ENCODE measurements around the gene KDM6A.
"Not testable (repeated sequence)": the region's sequence is repeated elsewhere in the genome, so short reads cannot be mapped to it uniquely, and the experiment has no call there.

Gene KDM6A

DNA sequence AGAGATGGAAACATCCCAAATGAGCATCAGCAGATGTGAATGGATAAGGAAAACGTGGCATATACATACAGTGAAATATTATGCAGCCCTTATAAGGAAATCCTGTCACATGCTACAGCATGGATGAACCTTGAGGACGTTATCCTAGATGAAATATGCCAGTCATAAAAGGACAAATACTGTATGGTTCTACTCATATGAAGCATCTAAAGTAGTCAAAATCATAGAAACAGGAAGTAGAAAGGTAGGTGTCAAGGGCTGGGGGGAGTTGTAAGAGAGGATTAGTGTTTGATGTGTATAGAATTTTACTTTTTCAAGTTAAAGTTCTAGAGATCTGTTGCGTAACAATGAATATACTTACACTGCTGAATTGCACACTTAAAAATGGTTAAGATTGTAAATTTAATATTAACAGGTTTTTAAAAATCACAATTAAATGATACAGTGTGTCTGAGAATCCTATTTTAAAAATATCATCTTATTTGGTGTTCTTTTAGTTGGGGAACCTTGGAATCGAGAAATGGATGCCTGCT is 58.5 kb downstream of the KDM6A start:
- DNase-seq = no peak

DNA sequence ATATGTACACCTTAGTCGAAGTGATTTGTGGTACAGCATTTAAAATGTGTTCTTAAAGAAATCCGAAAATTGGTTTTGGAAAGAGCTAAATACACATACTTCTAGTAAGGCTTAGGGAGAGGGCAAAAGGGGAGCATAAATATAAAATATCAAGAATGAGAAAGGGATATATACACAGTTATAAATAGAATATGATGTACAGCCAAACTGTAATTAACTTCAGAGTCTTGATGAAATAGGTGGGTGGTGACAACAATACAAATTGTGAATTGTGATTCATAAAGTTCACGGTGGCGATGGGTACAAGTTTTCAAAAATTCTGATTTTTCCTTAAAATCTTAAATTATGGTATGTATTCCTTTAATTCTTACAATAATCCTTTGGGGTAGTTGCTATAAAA is 62.2 kb downstream of the KDM6A start:
- DNase-seq = no peak

DNA sequence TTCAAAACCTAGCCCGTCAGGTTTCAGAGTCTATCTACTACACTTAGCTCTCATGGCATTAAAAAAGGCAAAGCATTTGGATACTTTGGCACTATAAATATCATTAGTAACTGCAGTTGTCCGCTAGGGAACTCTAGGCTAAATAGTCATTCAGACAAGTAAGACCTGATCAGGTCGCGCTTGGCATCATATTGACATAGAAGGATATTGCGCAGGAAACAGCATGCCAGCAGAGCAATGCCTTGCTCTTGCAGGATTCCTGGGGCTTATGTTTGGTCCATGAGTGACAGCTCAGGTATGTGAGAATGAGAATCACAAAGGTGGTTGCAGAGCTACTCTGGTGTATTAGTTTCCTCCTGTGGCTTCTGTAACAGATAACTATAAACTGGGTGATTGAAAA is 62.7 kb downstream of the KDM6A start:
- no peak for DNase-seq

DNA sequence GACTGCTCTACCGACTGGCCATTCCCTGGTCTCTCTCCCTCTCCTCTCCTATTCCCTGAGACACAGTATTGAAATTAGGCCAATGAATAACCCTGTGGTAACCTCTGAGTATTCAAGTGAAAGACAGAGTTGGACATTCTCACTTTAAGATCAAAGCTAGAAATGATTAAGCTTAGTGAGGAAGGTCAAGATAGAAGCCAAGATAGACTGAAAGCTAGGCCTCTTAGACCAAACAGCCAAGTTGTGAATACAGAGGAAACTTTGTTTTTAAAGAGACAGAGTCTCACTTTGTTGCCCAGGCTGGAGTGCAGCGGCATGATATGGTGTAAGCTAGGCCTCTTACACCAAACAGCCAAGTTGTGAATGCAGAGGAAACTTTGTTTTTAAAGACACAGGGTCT is 64.6 kb downstream of the KDM6A start:
- no peak for DNase-seq

DNA sequence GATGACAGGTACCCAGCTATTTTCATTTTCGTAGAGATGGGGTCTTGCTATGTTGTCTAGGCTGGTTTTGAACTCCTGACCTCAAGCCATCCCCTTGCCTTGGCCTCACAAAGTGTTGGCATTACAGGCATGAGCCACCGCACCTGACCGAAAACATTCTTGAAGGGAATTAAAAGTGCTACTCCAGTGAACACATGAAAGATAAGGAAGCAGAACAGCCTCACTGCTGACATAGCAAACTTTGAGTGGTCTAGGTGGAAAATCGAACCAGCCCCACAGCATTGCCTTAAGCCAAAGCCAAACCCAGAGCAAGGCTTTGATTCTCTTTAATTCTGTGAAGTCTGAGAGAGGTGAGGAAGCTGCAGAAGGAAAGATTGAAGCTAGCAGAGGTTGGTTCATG is 65.1 kb downstream of the KDM6A start:
- no peak for DNase-seq

DNA sequence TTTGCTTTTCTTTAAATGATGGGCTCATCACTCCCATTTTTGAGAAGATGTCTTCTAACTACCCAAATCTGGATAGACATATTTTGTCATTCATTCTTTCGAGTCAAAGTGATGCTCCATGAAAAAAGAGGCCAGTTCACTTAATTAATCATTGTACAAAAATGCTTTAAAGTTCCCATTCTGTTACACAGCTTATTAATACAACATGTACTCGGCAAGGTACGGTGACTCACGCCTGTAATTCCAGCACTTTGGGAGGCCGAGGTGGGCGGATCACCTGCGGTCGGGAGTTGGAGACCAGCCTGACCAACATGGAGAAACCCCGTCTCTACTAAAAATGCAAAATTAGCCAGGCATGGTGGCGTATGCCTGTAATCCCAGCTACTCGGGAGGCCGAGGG is 67.6 kb downstream of the KDM6A start:
- not testable (repeated sequence) for DNase-seq

DNA sequence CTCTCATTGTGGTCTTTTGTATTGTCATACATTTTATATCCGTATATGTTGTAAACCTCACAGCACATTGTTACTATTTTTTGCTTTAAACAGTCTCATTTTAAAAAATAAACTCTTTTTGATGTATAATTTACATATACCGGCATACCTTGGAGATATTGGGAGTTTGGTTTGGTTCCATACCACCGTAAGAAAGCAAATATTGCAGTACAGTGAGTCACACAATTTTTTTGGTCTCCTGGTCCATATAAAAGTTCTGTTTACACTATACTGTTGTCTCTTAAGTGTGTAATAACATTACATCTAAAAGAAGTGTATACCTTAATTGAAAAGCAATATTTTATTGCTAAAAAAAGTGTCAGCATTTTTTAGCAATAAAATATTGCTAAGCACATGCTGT is 70.0 kb downstream of the KDM6A start:
- no peak for DNase-seq

DNA sequence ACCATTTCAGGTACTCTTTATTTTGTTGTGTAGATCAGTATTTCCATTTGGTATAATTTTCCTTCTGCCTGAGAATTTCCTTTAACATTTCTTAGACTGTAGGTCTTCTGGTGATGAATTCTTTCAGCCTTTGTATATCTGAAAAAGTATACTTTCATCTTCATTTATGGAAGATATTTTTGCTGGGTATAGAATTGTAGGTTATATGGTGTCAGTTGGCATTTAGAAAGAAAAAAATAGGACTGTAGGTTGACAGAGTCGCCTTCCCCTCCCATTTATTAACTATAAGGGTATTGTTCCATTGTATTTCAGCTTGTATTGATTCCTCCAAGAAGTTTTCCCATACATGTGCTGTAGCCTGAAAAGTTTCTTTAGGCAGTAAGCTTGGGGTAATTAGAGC is 71.9 kb downstream of the KDM6A start:
- no peak for DNase-seq

DNA sequence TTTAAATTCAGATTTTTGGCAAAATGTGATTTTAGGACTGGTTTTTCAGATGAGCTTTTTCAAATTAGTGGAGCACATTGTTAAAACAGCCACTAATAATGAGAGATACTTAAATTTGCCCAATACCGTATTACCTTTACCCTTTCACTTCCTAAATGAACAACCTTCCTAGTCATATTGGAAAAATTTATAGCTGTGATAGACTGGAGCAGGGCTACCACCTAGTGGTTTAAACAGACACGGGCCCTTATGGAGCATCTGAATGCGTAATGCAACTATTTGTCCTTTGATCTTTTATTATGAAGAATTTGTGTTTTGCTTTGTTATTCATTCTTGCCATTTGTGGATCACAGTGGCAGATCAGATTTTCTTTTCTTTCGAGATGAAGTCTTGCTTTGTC is 72.7 kb downstream of the KDM6A start:
- DNase-seq = no peak

DNA sequence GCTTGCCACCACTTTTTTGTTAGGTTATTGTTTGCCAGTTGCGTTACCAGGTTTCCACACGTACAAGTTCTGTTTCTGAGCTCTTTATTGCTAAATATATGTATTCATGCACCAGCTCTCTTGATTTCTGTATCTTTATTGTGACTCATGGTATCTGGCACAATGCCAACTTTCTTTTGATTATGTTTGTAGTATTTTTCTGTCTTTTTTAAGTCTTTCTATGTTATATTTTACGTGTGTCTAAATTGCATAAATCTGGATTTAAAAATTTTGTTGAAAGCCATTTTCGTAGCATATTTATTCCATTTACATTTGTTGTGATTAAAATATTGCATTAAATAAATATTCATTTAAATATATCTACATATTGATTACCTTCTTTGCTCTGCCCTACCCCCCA is 73.8 kb downstream of the KDM6A start:
- DNase-seq = no peak

DNA sequence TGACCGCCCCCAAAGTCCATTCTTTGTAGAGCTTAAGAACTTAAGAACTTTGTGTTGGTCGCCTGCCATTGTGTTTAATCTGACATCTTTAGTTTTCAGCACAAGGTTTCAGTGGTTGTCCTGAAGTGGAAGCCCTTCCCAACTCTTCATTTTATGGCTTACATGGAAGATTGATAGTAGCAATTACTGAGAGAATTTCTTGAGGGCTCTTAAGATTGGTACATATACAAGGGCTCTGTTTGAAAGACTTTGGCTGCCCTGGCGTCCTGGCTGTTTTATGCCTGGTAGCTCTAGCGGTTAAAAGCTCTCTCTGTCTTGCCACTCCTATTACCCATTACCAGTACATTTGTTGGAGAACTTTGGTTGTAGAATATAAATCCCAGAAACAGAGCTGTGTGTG is 75.0 kb downstream of the KDM6A start:
- no peak for DNase-seq

DNA sequence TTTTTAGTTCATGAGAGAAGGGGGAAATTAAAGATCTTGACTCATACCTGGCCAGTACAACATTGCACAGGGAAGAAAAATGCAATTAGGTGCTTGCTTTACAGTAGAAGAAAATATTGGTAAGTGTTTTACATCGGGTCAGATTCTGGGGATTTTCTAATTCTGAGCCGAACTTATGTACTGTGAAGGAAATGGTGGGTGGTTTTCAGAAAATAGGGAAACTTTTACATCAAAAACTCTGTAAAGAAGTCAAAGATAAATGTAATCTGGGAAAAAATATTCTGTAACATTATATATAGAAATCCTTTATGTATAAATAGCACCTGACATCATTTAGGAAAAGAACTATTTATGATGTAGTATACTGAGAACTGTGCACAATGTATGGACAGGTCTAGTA is 75.4 kb downstream of the KDM6A start:
- no peak for DNase-seq

DNA sequence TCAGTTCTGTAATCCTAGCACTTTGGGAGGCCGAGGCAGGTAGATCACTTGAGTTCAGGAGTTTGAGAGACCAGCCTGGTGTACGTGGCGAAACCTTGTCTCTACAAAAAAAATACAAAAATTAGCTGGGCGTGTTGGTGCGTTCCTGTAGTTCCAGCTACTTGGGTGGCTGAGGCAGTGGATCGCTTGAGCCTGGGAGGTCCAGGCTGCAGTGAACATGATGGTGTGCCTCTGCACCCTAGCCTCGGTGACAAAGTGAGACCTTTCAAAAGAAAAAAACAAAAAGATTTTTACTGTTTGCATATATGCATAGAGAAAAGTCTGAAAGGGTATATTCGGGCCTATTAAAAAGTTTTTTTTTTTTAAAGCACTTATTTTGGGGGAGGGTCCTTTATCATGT is 76.1 kb downstream of the KDM6A start:
- no peak for DNase-seq

DNA sequence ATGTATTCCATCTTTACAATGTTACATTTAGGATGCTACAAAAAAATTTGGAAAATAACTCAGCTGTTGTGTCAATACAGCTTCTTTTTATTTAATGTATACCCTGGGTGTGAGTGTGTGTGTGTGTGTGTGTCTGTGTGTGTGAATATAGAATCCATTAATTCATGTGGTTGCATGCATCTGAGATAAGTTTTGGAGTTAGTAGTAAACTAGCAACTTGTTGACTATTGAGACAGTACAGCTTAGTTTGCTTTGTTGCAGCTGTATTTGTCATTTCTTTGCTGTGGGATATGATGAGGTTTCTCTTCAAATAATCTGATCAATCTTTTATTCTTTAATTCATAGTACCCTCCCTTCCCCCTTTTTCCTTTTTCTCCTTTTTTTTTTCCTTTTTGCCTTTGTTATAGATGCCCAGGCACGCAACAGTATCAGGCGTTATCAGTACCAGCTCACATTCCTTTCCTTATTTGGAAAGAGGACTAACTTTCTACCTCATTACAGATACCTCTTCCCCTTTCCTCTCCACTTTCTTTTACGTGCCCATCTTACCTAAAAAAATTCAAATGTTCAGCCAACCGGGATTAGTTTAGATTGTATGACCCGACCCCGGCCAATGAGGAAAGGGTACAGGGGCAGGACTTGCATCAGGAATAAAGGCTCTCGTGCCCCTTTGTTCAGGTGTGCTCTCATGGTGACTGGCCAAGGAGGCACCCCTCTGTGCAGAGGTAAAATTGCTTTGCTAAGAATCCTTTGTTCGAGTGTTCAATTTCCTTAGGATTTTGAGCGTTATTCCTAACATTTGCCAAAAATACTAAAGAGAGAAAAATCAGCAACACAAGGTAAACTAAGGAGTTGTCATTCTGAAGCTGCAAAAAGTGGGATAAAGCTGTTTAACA is 77.7 kb downstream of the KDM6A start:
- DNase-seq = not testable (repeated sequence)

DNA sequence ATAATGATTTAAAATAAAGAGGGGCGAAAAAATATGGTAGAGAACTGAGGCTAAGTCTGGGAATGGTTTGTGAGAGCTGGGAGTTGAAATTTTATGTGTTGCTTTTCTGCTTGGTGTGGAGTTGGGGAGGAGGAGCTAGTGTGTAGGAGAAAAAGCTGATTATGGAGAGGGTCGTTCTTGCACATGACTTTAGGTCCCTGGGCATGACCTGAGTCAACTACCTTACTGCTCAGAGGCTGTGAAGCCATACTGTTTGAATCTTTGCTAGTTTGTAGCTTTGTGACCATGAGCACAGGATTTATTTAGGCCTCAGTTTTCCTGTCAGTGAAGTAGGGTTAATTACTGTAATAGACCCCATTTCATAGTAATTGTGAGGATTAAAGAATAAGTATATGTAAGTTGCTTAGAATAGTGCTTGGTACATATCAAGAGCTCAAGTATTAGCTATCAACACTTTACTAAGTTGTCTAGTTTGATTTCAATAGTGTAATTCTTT is 78.6 kb downstream of the KDM6A start:
- no peak for DNase-seq

DNA sequence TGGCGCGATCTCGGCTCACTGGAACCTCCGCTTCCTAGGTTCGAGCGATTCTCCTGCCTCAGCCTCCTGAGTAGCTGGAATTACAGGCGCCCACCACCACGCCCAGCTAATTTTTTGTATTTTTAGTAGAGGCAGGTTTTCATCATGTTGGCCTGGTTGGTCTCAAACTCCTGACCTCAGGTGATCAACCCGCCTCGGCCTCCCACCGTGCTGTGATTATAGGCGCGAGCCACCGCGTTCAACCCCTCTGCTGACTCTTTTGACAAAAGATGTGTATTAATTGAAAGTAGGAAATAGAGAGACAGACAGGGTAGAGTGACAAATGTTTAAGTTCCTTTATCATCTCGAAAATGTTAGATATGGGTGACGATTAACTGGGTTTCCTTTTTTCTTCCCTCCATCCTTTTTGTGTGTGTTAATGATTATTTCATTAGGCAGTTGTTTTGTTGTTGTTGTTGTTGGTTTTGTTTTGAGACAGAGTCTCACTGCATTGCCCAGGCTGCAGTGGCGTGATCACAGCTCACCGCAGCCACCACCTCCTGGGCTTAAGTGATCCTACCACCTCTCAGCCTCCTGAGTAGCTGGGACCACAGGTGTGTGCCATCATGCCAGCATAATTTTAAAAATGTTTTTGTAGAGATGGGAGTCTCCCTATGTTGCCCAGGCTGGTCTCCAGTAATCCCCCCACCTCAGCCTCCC is 79.5 kb downstream of the KDM6A start:
- DNase-seq = no peak

DNA sequence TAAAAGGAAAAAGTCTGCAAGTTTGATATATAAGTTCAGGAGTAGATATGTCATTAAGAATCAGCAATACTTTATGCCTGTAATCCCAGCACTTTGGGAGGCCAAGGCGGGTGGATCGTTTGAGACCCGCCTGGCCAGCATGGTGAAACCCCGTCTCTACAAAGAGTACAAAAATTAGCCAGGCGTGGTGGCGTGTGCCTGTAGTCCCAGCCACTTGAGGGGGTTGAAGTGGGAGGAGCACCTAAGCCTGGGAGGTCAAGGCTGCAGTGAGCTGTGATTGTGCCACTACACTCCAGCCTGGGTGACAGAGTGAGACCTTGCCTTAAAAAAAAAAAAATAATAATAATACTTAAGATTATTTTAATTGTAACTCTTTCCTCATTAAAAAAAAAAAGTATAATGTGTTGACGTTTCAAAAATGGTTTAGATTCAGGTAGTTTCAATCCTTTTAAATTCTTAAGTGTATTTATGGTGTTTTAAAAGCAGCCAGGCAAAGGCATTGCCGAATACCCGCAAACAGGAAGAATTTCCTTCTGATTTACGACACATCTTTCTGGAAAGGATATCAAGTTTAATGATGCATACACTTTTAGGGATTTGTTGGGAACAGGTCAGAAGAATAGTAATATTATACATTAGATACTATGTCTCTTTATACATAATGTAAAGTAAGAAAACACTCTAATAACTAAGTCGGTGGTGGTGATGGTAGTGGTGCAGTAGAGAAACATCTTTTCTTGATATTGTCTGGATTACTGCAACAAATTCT is 80.9 kb downstream of the KDM6A start:
- DNase-seq = no peak

DNA sequence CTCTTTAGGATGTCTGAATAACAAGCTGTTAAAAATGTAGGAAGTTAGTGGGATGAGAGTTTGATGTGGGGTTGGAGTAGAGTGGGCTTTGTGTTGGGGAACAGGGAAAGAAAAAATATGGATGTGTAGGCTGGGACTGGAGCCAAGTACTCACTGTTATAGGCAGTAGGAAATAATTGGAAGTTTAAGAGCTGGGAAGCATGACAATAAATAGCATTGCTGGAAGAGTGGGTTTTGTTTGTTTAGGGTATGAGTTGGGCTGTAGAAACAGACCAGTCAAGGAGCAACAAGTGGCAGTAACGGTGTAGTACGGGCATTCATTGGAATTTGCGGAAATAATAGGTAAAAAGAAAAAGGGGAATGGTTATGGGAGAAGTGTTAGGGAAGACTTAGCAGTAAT is 81.6 kb downstream of the KDM6A start:
- no peak for DNase-seq

DNA sequence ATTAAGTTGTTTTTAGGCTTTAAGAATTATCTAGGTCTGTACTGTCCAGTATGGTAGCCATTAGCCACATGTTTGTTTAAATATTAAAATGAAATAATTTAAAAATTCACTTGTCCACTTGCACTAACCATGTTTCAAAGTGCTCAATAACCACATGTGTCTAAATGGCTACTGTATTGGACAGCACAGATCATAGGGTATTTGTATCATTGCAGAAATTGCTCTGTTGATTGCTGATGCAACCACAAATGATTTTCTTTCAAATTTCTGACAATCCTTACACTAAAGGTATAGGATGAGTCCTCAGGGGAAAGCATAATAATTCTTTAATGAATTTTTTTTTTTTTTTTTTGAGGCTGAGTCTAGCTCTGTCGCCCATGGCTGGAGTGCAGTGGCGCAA is 84.9 kb downstream of the KDM6A start:
- DNase-seq = no peak

DNA sequence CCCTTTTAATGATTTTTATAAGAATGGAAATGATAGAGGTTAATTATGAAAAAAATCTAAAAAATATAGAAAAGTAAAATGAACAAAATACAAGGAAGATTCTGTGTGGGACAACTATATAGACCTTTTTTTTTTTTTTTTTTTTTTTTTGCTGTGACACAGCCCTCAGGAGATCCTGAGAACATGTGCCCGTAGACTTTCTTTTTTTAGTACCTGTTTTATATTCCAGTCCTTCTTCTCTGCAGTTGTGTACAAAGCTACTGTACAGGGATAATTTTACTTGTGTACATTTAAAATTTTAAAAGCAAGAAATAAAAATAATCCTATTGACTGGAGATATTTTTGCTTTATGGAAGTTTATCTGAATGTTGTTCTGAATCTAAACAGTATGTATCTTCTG is 85.5 kb downstream of the KDM6A start:
- no peak for DNase-seq

DNA sequence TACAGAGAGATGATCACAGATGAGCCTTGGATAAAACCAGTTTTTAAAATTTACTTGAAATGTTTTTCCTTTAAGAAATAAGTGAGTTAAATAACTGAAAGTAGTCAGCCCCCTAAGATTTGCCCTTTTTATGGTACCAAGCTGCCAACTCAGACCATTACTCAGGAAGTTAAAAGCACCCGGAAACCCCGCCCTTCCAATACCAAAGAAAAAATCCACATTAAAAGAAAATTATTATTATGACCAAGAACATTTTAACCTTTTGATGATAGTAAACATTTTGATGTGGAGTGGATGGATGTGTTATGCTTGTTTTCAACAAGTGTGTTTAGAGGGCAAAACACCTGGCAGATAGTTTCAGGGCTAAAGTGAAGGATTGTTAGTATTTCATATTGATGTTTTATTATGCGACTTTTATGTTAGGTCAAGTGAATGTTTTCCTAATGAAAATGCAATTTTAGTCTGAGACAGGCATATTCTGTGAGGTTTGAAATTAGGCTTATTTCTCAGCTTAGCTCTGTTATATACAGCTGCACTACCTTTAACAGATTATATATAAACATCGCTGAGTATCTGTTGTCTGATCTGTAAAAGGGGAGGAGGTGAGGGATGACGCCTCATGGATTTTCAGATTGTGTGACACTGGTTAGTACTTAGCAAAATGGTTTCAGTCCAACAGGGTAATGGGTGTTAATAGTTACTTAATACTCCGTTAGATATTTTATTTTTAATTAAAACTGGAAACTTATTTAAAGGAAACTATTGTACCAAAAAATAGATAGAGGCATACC is 89.0 kb downstream of the KDM6A start:
- no peak for DNase-seq

DNA sequence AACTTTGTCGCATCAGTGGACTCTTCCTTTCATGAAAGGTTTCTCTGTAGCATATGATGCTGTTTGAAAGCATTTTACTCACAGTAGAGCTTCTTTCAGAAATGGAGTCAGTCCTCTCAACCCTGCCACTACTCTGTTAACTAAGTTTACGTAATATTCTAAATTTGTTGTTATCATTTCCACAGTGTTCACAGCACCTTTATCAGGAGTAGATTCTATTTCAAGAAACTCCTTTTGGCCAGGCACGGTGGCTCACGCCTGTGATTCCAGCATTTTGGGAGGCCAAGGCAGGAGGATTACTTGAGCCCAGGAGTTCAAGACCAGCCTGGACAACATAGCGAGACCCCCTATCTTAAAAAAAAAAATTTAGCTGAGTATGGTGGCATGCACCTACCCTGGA is 90.0 kb downstream of the KDM6A start:
- DNase-seq = no peak

All from cortex of kidney (tissue), 1 donor.